ENCODE results near the gene FOXL2.

FOXL2 gene

GRCh38 chr3:138950006-138950644 is 3.2 kb upstream of the FOXL2 start:
- peak; percentile 28 to 31 for DNase-seq
- Mint-ChIP-seq H3K4me3 (peak overlapping the region; percentile 48 to 77), H3K27me3 (peaks cover 80% of the 10 kb centered on the region), H3K4me1 (peaks cover 28% of the 10 kb centered on the region), H3K27ac (no peak overlapping the region), H3K9me3 (no peaks in the 10 kb centered on the region)
- ATAC-seq, result peak; percentile 56

DNA sequence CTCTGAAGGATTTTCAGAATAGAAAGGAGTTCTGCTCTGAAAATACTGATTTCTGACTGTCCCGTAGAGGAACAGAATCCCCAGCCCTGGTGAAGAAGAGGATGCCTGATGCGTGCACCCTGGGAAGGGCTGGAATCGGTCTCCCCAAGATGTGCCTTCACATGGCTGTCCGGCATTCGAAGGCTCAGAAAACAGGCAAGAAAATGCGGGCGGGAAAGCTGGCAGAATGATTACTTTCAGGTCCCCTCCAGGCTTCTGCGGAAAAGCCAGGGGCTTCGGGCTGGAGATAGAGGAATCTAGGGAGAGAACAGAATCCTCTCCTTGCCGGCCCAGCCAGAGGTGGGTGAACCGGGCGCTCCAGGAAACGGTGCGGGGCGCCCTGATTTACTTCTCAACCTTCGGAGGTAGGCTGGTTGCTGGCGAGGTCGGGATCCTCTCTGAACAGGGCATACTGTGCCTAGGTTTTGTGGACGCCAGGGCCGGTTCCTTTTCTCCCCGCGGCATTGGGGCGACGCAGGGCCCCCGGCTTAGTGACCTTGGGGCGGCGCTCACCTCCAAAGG is 2.6 kb upstream of the FOXL2 start:
- Mint-ChIP-seq H3K27me3 (peaks cover 80% of the 10 kb centered on the region), H3K27ac (no peak overlapping the region), H3K4me3 (peak overlapping the region; percentile 72 to 77), H3K4me1 (peaks cover 34% of the 10 kb centered on the region), H3K9me3 (no peaks in the 10 kb centered on the region)
- ATAC-seq (peak; percentile 11), DNase-seq (no peak)

DNA sequence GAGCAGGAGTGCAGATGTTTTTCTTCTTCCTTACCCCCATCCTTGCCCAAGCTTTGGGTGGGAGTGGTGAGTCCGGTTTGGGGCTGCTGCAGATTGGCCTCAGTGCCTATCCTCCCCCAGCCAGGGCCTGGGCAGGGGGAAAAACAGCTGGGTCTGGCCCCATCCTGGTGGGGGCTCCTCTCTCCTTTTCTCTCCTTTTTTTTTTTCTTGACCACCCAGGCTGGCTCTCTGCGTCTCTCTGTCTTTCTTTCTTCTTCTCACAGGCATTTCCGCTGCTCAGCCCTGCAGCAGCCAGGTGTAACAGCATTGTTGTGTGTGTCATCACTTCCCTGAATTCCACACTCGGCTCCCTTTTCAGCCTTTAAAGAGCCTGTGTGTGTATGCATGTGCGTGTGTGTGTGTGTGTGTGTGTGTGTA is 2.1 kb upstream of the FOXL2 start:
- ATAC-seq, result no peak
- no peaks in the 10 kb centered on the region for H3K9me3 Mint-ChIP-seq
- DNase-seq, result no peak
- H3K4me1 Mint-ChIP-seq, result peaks cover 39% of the 10 kb centered on the region
- H3K27me3 Mint-ChIP-seq, result peaks cover 82% of the 10 kb centered on the region
- H3K4me3 Mint-ChIP-seq, result peak overlapping the region; percentile 72 to 77
- H3K27ac Mint-ChIP-seq, result no peak overlapping the region

DNA sequence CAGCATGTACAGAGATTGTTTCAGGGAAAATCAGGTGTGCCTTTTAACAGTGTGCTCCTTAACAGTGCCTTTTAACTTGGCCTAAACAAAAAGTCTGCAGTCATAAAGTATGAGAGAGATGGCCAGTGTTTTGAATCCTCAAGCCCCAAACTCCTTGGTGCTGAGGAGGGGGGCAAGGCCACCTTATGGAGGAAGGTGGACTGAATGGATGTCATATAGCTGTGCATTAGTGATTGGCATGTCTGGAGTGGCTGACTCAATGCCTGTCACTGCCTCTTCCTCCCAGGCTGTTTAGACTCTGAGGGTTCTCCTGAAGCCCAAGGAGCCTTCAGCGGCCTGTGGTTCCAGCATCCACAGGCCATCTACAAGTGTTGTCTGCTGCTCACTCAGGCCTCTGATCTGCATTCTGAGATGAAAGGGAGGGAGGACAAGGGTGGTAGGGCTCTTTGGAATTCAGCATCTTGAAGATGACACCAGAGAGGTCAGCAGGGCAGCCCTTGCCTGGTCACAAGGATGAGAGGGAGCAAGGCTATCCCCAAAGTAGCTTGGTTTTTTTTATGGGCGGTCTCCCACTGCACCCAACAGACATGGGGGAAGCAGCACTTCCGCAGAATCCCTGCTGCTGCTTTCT is 1.5 kb upstream of the FOXL2 start:
- Mint-ChIP-seq H3K27me3 (peaks cover 82% of the 10 kb centered on the region), H3K27ac (no peak overlapping the region), H3K4me3 (no peak overlapping the region), H3K4me1 (peaks cover 44% of the 10 kb centered on the region), H3K9me3 (no peaks in the 10 kb centered on the region)
- DNase-seq (no peak), ATAC-seq (no peak)

DNA sequence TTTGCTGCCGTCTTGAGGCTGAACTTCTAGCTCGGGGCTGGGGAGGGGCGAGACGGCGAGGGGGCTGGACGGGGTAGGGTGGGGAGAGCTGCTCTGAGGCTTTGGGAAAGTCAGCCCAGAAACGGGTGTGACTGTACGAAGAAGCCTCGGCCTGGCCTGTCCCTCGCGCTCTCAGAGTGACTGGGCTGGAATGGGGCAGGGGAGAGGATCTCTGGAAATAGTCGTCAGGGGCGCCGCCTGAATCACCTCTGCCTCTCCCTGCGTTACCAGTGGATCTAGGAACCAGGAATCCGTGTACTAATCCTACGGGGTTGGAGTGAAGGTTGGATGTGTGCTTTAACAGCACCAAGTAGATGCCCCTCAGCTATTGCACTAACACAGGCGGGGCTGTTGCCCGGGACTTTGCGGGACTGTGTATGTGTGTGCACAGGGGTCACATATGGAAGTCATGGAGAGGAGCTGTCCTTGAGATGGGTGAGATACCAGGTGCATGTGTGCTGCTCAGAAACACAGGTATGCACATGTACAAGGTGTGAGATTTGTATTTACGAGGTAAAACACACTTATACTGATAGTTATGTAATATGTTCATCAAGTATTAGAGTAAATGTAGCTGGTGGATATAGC is 671 bp upstream of the FOXL2 start:
- DNase-seq, result no peak
- Mint-ChIP-seq H3K4me3 (peak overlapping the region; percentile 80 to 85), H3K9me3 (no peaks in the 10 kb centered on the region), H3K4me1 (peaks cover 51% of the 10 kb centered on the region), H3K27me3 (peaks cover 89% of the 10 kb centered on the region), H3K27ac (no peak overlapping the region)
- no peak for ATAC-seq

- H3K4me1 Mint-ChIP-seq, result peaks cover 51% of the 10 kb centered on the region
- ATAC-seq, result peak; percentile 24
- H3K9me3 Mint-ChIP-seq, result no peaks in the 10 kb centered on the region
- DNase-seq, result peak; percentile 36 to 40
- H3K27ac Mint-ChIP-seq, result no peak overlapping the region
- H3K4me3 Mint-ChIP-seq, result peak overlapping the region; percentile 86 to 87
- H3K27me3 Mint-ChIP-seq, result peaks cover 92% of the 10 kb centered on the region
Observed at GRCh38 chr3:138945709-138946662, 951 bp downstream of the FOXL2 start.

DNA sequence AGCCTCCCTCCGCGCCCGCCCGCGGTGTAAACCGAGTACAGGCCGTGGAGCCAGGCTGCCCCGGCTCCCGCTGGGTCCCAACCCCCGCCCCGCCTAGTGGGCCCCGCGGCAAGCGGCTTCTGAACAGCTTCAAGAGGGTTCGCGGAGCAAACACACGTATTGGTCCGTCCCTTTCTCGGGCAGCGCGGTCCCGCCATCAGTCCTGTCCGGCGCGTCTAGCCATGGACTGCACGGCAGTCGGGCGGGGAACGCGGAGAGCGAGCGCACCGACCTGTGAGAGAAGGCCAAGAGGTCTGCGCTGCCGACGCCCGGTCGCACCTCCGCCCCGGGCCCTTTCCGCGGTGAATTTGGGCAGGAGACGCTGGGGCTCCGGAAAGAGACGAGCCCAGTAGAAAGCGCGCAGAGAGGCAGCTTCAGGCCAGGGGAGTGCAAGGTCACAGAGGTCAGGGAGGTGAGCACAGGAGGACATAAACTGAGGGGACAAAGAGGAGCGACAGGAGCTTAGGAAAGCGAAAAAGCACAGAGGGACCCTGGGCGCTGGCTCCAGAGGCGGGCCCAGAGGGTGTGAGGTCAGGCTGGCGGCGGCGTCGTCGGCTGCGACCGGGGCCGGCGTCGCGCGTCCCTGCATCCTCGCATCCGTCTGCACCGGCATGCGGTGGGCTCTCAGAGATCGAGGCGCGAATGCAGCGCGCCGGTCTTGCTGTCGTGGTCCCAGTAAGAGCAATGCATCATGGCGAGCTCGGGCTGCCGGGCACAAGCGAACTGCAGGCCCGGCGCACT is 1.8 kb downstream of the FOXL2 start:
- ATAC-seq (peak; percentile 39), DNase-seq (peak; percentile 41 to 44)
- peaks cover 92% of the 10 kb centered on the region for H3K27me3 Mint-ChIP-seq
- H3K4me1 Mint-ChIP-seq, result peaks cover 43% of the 10 kb centered on the region
- H3K9me3 Mint-ChIP-seq, result no peaks in the 10 kb centered on the region
- H3K27ac Mint-ChIP-seq, result peak overlapping the region in 1 of 2 donors; percentile 69
- peak overlapping the region; percentile 86 to 87 for H3K4me3 Mint-ChIP-seq

DNA sequence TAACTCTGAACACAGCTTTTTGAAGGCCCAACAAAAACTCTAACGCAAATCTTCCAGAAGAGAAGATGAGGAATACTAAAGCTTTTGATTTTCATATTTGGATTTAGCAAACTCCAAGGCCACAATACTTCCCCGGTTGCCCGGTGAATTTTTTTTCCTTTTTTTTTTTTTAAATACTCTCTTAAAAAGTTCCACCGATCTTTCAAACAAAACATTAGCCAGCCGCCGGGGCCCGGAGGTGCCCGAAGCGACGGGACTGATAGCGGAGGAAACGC is 2.3 kb downstream of the FOXL2 start:
- peaks cover 92% of the 10 kb centered on the region for H3K27me3 Mint-ChIP-seq
- ATAC-seq, result no peak
- H3K4me1 Mint-ChIP-seq, result peaks cover 46% of the 10 kb centered on the region
- H3K27ac Mint-ChIP-seq, result no peak overlapping the region
- peak overlapping the region; percentile 86 to 87 for H3K4me3 Mint-ChIP-seq
- no peak for DNase-seq
- no peaks in the 10 kb centered on the region for H3K9me3 Mint-ChIP-seq

DNA sequence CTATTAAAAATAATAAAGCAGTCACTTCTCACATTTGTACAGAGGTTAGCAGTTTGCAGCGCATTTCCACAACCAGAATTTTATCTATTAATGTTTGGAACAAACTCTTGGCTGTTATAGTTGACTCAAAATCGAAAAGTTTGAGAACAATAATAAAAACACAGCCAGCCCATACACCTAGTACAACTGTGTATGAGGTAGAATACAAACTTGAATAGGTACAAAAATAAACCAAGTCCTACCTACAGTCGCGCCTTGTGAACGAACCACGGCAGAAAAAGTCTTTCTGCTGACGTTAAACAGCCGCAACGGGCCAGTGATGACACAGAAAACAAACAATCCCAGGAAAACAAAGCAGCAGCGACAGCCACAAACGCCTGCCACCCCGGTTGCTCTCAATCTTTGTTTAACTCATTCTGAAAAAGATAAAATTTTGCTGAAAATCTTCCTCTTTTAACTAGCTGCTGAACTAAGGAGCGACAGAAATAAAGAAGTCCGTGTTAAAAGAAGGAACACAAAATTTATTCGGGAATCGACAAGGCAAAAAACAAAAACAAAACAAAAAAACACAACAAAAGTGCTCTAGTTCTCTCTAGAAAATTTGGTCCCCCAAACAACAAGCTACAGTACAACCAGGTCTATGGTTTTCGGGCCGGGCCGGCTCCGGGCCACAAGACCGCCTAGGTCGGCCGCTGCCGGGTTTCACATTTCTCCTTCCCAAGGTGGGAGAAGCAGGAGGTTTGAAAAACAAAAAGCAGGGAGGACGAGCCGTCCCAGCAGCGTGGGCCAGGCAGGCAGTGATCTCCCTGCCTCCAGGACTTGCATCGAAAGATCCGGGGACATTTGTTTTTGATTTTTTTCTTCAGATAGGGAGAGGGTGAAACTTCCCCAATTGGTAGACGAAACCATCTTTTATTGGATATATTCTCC is 2.9 kb downstream of the FOXL2 start:
- ATAC-seq, result no peak
- Mint-ChIP-seq H3K27ac (no peak overlapping the region), H3K27me3 (peaks cover 92% of the 10 kb centered on the region), H3K4me1 (peaks cover 45% of the 10 kb centered on the region), H3K4me3 (peak overlapping the region; percentile 51 to 86), H3K9me3 (no peaks in the 10 kb centered on the region)
- DNase-seq, result no peak

GRCh38 chr3:138942861-138943623 is 3.9 kb downstream of the FOXL2 start:
- H3K27me3 Mint-ChIP-seq, result peaks cover 92% of the 10 kb centered on the region
- H3K4me3 Mint-ChIP-seq, result no peak overlapping the region
- DNase-seq, result no peak
- no peak for ATAC-seq
- H3K27ac Mint-ChIP-seq, result no peak overlapping the region
- H3K4me1 Mint-ChIP-seq, result peaks cover 55% of the 10 kb centered on the region
- no peaks in the 10 kb centered on the region for H3K9me3 Mint-ChIP-seq

- Mint-ChIP-seq H3K9me3 (no peaks in the 10 kb centered on the region), H3K27ac (no peak overlapping the region), H3K4me3 (no peak overlapping the region), H3K27me3 (peaks cover 92% of the 10 kb centered on the region), H3K4me1 (peaks cover 59% of the 10 kb centered on the region)
- no peak for DNase-seq
- ATAC-seq, result no peak
Observed at GRCh38 chr3:138942271-138942670, 4.7 kb downstream of the FOXL2 start.

DNA sequence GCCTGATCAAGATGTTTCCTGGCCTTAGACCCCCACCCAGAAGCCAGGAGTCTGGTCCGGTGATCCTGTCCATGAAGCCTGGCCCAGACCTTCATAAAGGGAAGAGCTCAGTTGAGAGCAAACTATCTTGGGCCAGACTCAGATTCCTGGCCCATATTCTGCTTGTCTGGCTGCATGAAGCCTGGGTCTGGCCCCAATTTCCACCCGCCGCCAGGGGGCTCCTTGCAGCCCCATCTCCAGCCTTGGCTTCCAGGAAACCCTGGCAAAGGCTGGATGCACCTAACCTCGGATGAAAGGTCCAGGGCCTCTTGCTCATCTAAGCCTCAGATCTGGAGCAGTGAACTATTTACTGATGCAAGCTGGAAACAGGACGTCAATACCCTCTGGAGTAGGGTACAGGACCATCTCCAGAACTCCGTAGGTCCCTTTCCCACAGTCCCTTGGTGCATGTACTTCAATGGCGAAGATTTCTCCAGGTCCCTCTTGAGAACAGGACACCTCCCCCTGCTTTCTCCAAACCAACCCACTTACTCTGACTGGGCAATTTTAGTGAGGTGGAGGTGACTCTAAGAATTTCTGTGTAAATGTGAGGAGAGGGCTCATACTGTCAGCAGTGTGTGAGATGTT is 5.6 kb downstream of the FOXL2 start:
- DNase-seq (peak in 1 of 2 donors; percentile 46), ATAC-seq (no peak)
- Mint-ChIP-seq H3K9me3 (no peaks in the 10 kb centered on the region), H3K4me3 (no peak overlapping the region), H3K4me1 (peaks cover 62% of the 10 kb centered on the region), H3K27me3 (peaks cover 94% of the 10 kb centered on the region), H3K27ac (no peak overlapping the region)

- no peak overlapping the region for H3K27ac Mint-ChIP-seq
- peaks cover 71% of the 10 kb centered on the region for H3K4me1 Mint-ChIP-seq
- peaks cover 100% of the 10 kb centered on the region for H3K27me3 Mint-ChIP-seq
- ATAC-seq, result no peak
- H3K9me3 Mint-ChIP-seq, result no peaks in the 10 kb centered on the region
- no peak overlapping the region for H3K4me3 Mint-ChIP-seq
- no peak for DNase-seq
Observed at GRCh38 chr3:138940446-138940845, 6.5 kb downstream of the FOXL2 start.
